ENCODE results near the gene NTSR2. TPM values are rescaled to one million over a fixed set of nuclear protein-coding genes. Genes with fewer than 3 reads are reported as not detected.

NTSR2 gene
- total and polyA plus RNA-seq, 2 of the 8 experiments (the other 6 are each of a cell fraction or from before 2014, with no cell fraction given): 0.05 TPM; not detected in 1

DNA sequence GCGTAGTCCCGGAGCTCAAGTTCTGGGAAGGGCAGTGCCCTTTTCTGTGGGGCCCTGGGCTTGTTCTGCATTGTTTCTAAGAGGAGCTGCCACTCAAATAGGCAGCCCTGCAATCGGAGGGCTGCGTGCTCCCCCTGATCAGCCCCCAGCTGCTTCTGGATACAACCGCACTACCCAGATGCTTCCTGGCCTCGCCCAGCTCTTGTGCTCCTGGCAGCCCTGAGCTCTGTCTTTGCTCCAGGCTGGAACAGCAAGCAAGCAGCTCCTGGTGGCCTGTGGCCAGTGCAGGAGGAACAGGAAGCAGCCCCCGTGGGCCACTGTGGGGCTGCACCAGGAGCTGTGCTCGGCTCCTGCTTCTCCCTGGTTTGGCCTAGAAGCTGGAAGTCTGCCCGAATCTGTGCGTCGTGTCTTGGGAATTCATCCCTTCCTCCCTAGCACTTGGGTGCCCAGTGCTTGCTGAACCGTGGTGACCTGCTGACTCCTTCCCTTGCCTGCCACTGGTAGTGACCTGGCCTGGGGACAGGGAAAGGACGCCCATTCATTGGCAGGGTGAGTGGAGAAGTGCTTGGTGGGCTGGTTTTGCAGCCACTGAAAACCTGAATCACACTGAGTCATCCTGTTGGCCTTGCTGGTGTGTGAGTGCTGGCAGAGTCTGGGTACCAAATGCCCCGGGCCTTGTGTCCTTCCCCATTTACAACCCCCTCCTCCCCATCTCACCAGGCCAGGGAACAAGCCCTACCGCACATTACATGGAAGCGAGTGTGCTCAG lies 27.3 kb upstream of the NTSR2 start (continued):
- TF ChIP-seq, protein P1, sequence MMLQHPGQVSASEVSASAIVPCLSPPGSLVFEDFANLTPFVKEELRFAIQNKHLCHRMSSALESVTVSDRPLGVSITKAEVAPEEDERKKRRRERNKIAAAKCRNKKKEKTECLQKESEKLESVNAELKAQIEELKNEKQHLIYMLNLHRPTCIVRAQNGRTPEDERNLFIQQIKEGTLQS (IDR thresholded peaks at IDR 0.05; ENCODE audit: insufficient read depth, low read depth, low read length): no peak
- TF ChIP-seq SUZ12 (IDR thresholded peaks at IDR 0.05; ENCODE audit: low read length): no peak
